HFF-Myc (cell line): ENCODE measurements around the gene SLC43A1.
A peak's percentile ranks its signal among the peaks of the same experiment; 100 is the strongest.
"Not testable (repeated sequence)": the region's sequence is repeated elsewhere in the genome, so short reads cannot be mapped to it uniquely, and the experiment has no call there.

Experiments
- DNase-seq: peaks from one replicate; pipeline ENCODE4 v3.0.0-alpha.2; 2011; ENCODE audit warnings: low read depth; ENCODE audit errors: extremely low read depth
- H3K4me3 ChIP-seq: replicated peaks from 2 replicates; pipeline ENCODE4 v1.5.1; 2011; ENCODE audit warnings: low read depth, mild to moderate bottlenecking, control low read depth, low read length
- TF ChIP-seq, protein P1 (sequence below): IDR thresholded peaks from 2 replicates; pipeline ENCODE4 v1.5.1; 2012; ENCODE audit warnings: mild to moderate bottlenecking, low read depth, low read length, control low read depth; ENCODE audit errors: missing control alignments

SLC43A1 gene

GRCh38 chr11:57458060-57458409 is 57.5 kb downstream of the SLC43A1 start:
- H3K4me3 ChIP-seq: no peak overlapping the region
- TF ChIP-seq, protein P1, sequence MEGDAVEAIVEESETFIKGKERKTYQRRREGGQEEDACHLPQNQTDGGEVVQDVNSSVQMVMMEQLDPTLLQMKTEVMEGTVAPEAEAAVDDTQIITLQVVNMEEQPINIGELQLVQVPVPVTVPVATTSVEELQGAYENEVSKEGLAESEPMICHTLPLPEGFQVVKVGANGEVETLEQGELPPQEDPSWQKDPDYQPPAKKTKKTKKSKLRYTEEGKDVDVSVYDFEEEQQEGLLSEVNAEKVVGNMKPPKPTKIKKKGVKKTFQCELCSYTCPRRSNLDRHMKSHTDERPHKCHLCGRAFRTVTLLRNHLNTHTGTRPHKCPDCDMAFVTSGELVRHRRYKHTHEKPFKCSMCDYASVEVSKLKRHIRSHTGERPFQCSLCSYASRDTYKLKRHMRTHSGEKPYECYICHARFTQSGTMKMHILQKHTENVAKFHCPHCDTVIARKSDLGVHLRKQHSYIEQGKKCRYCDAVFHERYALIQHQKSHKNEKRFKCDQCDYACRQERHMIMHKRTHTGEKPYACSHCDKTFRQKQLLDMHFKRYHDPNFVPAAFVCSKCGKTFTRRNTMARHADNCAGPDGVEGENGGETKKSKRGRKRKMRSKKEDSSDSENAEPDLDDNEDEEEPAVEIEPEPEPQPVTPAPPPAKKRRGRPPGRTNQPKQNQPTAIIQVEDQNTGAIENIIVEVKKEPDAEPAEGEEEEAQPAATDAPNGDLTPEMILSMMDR: no peak
- DNase-seq: no peak

DNA sequence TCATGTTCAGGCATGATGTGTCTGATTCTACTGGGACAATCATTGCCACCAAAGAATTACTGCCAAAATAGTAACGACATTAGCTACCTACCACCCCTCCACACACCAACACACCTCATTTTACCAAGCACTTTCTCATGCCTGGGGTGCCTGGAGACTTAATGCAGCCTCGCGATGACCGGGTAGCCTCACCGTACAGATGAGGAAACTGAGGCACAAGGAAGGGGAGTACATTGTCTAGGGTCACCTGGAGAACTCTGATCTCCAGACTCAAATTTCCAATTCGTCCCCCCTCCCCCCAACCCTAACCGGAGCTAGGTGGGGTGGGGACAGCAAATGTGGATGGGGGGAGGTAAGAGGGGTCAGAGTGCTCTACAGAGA is 57.9 kb downstream of the SLC43A1 start:
- no peak overlapping the region for H3K4me3 ChIP-seq
- TF ChIP-seq, protein P1: no peak
- no peak for DNase-seq

GRCh38 chr11:57456960-57457642 is 58.4 kb downstream of the SLC43A1 start:
- TF ChIP-seq, protein P1: peak; percentile 99
- DNase-seq: no peak
- no peak overlapping the region for H3K4me3 ChIP-seq

DNA sequence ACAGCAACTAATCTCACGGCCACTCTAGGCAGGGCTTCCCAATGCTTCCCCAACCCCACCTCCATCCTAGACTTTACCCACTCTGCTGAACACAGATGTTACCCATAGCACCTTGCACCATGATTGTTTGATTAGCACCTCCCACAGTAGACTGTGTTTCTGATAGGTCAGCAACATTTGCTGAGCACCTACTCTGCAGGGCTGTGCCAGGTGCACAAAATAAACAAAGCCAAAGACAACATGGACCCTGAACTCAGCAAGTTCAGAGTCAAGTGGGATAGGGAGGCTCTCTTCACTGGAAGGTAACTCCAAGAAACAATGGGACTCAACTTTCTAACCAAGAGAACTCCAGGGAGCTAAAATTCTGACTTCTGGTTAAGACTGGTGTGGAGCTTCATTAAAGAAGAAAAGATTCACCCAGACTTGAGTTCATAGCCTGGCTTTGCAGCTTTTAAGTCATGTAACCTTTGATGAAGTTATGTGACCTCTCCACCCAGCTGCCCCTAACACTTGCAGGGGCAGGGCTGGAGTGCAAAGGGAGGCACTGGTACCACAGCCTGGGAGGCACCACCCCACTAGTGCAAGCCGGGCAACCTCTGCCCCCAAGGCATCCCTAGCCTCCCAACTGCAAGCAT is 61.8 kb downstream of the SLC43A1 start:
- TF ChIP-seq, protein P1: no peak
- no peak for DNase-seq
- H3K4me3 ChIP-seq: no peak overlapping the region

DNA sequence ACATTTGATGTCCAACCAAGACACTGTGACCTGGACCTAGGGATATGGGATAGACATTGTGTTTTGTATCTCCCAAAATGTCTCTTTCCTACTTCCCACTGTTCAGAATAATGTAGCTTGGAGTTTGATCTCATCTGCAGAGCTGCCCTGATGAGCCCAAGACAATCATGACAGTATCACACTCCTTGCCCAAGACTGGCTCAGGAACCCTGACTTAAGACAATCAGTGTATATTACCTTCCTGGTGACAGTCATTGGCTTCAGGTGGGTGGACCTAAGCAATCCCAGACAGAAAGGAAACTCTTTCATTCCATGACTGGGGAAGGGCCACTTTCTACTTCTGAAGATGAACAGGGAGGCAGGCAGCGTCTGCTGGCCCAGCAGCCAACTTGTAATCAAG is 69.4 kb downstream of the SLC43A1 start:
- no peak overlapping the region for H3K4me3 ChIP-seq
- TF ChIP-seq, protein P1: no peak
- DNase-seq: no peak

GRCh38 chr11:57445122-57445394 is 70.4 kb downstream of the SLC43A1 start:
- not testable (repeated sequence) for DNase-seq, H3K4me3 ChIP-seq

GRCh38 chr11:57444362-57445121 is 71.0 kb downstream of the SLC43A1 start:
- TF ChIP-seq, protein P1: no peak
- no peak for DNase-seq

More at GRCh38 chr11:57444362-57445121, 71.0 kb downstream of the SLC43A1 start:
- no peak overlapping the region for H3K4me3 ChIP-seq
